WTC11 (cell line): ENCODE data around the gene ZNF823.

Source experiments
- ATF3 ChIP-seq: sonication (generic); formaldehyde crosslinking; conservative IDR thresholded peaks from 2 replicates; pipeline ENCODE4 v1.8.1; 2022; ENCODE audit warnings: mild to moderate bottlenecking, missing genetic modification reagents
- CTCF ChIP-seq: fragments of 200-600 bp; IDR thresholded peaks from 2 replicates; pipeline ENCODE4 v1.8.0; 2022; ENCODE audit warnings: antibody characterized with exemption
- E2F5 ChIP-seq: sonication (generic); formaldehyde crosslinking; IDR thresholded peaks from 2 replicates; pipeline ENCODE4 v1.8.1; 2022; ENCODE audit warnings: mild to moderate bottlenecking, moderate library complexity, missing genetic modification reagents
- FOXK1 ChIP-seq: sonication (generic); formaldehyde crosslinking; IDR thresholded peaks from 2 replicates; pipeline ENCODE4 v1.8.0; 2022; ENCODE audit warnings: mild to moderate bottlenecking, moderate library complexity, missing genetic modification reagents
- FOXP1 ChIP-seq: sonication (generic); formaldehyde crosslinking; IDR thresholded peaks from 2 replicates; pipeline ENCODE4 v1.8.0; 2022; ENCODE audit warnings: missing genetic modification reagents, mild to moderate bottlenecking, moderate library complexity, borderline replicate concordance
- GABPB1 ChIP-seq: sonication (generic); formaldehyde crosslinking; IDR thresholded peaks from 2 replicates; pipeline ENCODE4 v1.8.1; 2023; ENCODE audit warnings: mild to moderate bottlenecking, missing genetic modification reagents
- IRF2 ChIP-seq: sonication (generic); formaldehyde crosslinking; IDR thresholded peaks from 2 replicates; pipeline ENCODE4 v1.8.0; 2022; ENCODE audit warnings: low read depth, missing genetic modification reagents, borderline replicate concordance
- MAX ChIP-seq: sonication (generic); formaldehyde crosslinking; IDR thresholded peaks from 2 replicates; pipeline ENCODE4 v1.8.0; 2022; ENCODE audit warnings: mild to moderate bottlenecking, missing genetic modification reagents
- NR2C2 ChIP-seq: sonication (generic); formaldehyde crosslinking; IDR thresholded peaks from 2 replicates; pipeline ENCODE4 v1.8.0; 2022; ENCODE audit warnings: mild to moderate bottlenecking, missing genetic modification reagents
- SMAD4 ChIP-seq: sonication (generic); formaldehyde crosslinking; IDR thresholded peaks from 2 replicates; pipeline ENCODE4 v1.8.0; 2022; ENCODE audit warnings: mild to moderate bottlenecking, missing genetic modification reagents

- TF ChIP-seq E2F5 (CRISPR knock-in tag), result no peak
- no peak for TF ChIP-seq FOXK1 (CRISPR knock-in tag)
- no peak for TF ChIP-seq MAX (CRISPR knock-in tag)
- TF ChIP-seq CTCF, result no peak
- TF ChIP-seq SMAD4, result no peak
- TF ChIP-seq ATF3 (CRISPR knock-in tag), result no peak
- no peak for TF ChIP-seq FOXP1 (CRISPR knock-in tag)
- TF ChIP-seq GABPB1 (CRISPR knock-in tag), result no peak
- TF ChIP-seq NR2C2 (CRISPR knock-in tag), result no peak
- no peak for TF ChIP-seq IRF2 (CRISPR knock-in tag)
Observed at GRCh38 chr19:11729586-11729985, 9.2 kb downstream of the ZNF823 start.
